HG03159 (cell line): Measurements from ENCODE around the gene SFT2D3.

ENCODE experiments used
- ATAC-seq: cut with Tn5 transposase; IDR thresholded peaks from one replicate; pipeline ENCODE4 v1.9.1; 2021; ENCODE audit warnings: mild to moderate bottlenecking, moderate library complexity; ENCODE audit not compliant: unreplicated experiment

SFT2D3 gene

GRCh38 chr2:127681288-127681804 is 20.0 kb upstream of the SFT2D3 start:
- no peak for ATAC-seq

GRCh38 chr2:127681976-127682857 is 19.1 kb upstream of the SFT2D3 start:
- no peak for ATAC-seq

- no peak for ATAC-seq
Observed at GRCh38 chr2:127683056-127683455, 18.2 kb upstream of the SFT2D3 start.

GRCh38 chr2:127683757-127684156 is 17.5 kb upstream of the SFT2D3 start:
- ATAC-seq: no peak

GRCh38 chr2:127685410-127686080 is 15.8 kb upstream of the SFT2D3 start:
- ATAC-seq: no peak

GRCh38 chr2:127688405-127688804 is 12.9 kb upstream of the SFT2D3 start:
- no peak for ATAC-seq

GRCh38 chr2:127690696-127691095 is 10.6 kb upstream of the SFT2D3 start:
- no peak for ATAC-seq

GRCh38 chr2:127694986-127695385 is 6.3 kb upstream of the SFT2D3 start:
- ATAC-seq: no peak

- ATAC-seq: no peak
Observed at GRCh38 chr2:127695491-127696472, 5.5 kb upstream of the SFT2D3 start.

- no peak for ATAC-seq
Observed at GRCh38 chr2:127697482-127698180, 3.7 kb upstream of the SFT2D3 start.

- no peak for ATAC-seq
Observed at GRCh38 chr2:127698553-127699355, 2.5 kb upstream of the SFT2D3 start.

- ATAC-seq: peak; percentile 49
Observed at GRCh38 chr2:127700527-127701192, 637 bp upstream of the SFT2D3 start.

- peak; percentile 60 for ATAC-seq
Observed at GRCh38 chr2:127701651-127702394, 526 bp downstream of the SFT2D3 start.

- ATAC-seq: no peak
Observed at GRCh38 chr2:127702395-127703009, 1.2 kb downstream of the SFT2D3 start.

- ATAC-seq: no peak
Observed at GRCh38 chr2:127703282-127703681, 2.0 kb downstream of the SFT2D3 start.

- no peak for ATAC-seq
Observed at GRCh38 chr2:127704641-127705390, 3.5 kb downstream of the SFT2D3 start.
